Glomerular visceral epithelial cell (primary cell): ENCODE results near the gene CDK10.
A peak's percentile ranks its signal among the peaks of the same experiment; 100 is the strongest.
"Not testable (repeated sequence)": the region's sequence is repeated elsewhere in the genome, so short reads cannot be mapped to it uniquely, and the experiment has no call there.

Source experiments
- DNase-seq: peaks from one replicate; pipeline ENCODE4 v3.0.0-alpha.2; 2016; ENCODE audit errors: extremely low spot score

The CDK10 gene

DNA sequence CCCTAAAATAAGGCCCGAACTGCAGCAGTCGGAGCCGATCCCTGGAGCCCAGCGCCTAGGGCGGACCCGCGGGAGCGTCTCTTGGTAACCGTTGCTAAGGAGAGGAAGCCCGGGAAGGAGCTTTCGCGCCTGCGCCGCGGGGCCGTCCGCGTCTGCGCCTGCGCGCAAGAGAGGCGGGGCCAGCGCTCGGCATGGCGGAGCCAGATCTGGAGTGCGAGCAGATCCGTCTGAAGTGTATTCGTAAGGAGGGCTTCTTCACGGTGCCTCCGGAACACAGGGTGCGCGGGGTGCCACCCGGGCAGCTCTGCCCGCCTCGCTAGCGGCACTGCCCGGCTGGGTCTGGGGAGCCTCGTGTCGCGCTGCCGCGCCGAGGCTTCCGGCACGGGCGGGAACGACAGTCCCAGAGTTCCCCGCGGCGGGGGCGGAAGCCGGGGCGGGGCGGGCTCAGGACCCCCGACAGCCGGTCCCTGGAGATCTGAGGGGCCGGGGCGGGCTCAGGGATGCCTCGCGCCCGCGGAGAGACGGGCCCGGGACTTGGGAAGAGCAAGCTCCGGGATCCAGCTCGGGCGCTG is at the start of gene CDK10:
Gene CDK10 (plus strand): TSS at position 170 of the 572 bp plus-strand sequence. CDS start 22 bp downstream, at position 192.
- DNase-seq = peak; percentile 89

- no peak for DNase-seq
Measured at GRCh38 chr16:89637379-89637778, 49.1 kb upstream of the CDK10 start.

GRCh38 chr16:89638455-89638854 is 48.0 kb upstream of the CDK10 start:
- no peak for DNase-seq

- DNase-seq = no peak
Measured at GRCh38 chr16:89639385-89639784, 47.1 kb upstream of the CDK10 start.

GRCh38 chr16:89641458-89642119 is 44.9 kb upstream of the CDK10 start:
- DNase-seq = no peak

DNA sequence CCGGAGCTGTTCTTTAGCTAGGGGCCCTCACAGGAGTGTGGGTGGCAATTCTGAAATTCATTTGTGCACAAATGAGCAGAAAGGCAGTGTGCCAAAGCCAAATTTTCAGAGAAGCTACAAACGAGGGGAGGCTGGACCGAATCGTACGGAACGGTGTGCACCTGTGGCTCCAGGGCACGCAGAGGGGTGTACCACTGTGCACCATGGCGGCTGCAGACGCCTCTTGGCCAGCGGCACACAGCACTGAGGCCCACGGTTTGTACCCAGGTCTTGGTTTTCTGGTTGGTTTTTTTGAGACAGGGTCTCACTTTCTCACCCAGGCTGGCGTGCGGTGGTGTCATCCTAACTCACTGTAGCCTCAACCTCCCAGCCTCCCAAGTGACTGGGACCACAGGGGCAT is 43.9 kb upstream of the CDK10 start:
- no peak for DNase-seq

DNA sequence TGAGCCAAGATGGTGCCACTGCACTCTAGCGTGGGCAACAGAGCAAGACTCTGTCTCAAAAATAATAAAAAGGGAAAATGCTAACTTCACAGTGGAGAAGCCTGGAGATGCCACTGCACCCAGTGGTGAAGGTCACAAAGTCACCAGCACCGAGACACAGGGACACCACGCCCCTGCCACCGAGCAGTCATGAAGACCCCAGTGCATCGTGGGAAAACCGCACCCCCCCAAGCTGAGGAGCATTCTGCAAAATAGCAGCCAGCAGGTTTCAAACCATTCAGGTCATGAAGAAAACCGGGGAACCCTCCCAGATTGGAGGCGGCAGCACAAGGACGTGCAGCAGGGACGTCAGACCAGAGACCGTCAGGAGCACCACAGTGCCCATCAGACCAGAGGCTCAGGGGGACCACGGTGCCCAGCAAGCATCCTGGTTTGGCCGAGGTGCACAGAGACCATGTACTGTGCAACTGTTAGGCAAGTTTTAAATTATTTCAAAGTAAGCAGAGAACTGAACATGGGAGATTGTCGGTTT is 42.7 kb upstream of the CDK10 start:
- DNase-seq = no peak

DNA sequence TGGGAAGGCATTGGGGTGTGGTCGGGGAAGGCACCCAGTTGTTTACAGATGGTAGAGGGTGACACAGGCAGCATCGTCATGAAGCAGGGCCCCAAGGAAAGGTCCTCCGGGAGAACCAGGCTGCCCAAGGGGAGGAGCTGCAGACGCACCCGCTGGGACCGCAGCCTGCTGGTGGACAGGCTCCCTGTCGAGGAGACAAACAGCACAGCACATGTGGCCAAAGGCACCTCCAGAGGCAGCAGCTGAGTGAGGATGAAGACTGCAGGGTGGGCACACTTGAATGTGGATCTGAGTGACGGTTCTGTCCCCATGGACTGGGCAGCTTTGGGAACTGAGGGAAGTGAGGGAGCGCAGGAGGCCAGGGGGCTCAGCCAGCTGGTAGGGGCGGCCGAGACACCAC is 41.4 kb upstream of the CDK10 start:
- no peak for DNase-seq

DNA sequence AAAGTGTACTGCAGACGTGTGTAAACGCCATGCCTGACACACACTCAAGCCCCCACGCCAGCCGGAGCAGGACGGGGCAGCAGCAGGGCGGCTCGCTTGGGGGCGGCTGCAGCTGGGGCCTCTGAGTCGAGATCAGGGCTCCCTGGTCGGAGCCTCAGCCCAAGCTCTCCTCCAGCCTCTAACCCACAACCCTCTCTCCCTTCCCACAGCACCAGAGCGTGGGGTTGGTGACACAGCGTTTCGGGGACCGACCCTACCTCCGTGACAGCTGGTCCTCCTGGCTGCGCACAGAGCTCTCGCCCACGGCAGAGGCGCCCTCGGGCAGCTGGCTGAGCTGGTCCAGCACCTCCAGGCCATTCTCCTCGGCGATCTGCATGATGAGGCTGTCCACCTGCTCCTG is 40.2 kb upstream of the CDK10 start:
- no peak for DNase-seq

DNA sequence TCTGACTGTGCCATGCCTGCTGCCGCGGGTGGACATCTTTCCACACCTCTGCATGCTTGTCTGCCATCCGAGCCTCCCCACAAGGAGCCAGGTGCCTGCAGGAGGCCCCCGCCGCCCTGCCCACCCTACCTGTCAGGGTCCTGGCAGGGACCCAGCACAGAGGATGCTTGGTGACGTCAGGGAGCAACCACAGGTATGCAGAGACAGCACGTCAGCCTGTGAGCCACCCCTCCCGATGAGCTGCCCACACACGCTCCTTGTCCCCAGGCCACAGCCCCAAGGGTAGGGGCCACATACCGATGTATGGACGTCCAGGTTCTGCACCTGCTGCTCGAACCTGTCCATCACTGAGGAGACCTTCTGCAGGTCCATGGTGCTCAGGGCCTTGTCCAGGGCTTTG is 39.6 kb upstream of the CDK10 start:
- no peak for DNase-seq

- DNase-seq = no peak
Measured at GRCh38 chr16:89651584-89651983, 34.9 kb upstream of the CDK10 start.

DNA sequence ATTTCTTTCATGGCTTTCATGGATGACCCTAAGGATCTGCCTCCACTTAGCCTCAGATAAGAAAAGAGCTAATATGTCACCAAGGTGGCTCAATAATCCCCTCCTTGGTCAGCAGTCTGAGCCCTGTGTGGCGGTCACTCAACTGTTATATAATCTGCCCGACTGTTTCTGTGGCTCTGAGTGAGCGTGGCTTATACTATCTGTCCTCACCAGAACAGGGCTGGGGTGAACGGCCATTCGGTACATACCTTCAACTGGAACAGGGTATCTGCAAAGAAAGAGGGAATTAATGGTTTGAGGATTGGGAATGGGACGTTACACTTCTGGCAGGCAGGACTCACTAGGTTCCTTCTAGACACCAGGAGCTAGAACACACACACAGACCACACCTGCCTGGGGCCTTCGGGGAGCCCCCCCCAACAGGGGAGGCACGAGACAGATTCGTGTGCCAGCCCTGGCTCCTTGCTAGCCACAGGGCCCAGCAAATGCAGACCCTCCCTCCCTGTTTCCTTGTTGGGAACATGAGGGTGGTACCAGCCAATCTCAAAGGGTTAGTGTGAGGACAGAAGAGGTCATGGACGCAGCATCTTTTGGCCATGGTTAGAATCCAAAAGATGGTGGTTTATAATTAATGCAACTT is 32.7 kb upstream of the CDK10 start:
- DNase-seq = no peak

DNA sequence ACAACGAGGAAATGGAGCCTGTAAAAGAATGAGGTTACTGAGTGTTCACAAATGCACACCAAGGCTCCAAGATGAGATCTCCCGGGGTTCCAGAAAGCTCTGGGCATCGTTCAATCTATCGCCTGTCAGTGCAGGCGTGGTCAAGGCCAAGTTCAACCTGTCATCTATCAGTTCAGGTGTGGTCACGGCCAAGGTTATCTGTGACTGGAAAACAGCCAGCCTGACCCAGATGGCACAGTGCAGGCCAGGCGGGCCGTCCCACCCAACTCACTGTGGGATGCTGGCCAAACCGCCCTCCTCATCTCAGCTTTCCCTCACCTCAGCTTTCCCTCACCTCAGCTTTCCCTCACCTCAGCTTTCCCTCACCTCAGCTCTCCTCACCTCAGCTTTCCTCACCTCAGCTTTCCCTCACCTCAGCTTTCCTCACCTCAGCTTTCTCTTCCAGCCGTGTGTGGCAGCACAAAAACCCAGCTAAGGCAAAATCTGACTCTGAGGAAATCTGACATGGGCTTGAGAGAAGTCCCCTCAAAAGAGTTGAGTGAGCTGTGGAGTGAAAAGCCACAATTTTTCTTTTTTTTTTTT is 31.3 kb upstream of the CDK10 start:
- DNase-seq = no peak

- DNase-seq = no peak
Measured at GRCh38 chr16:89656435-89657121, 29.9 kb upstream of the CDK10 start.

GRCh38 chr16:89657442-89658220 is 28.9 kb upstream of the CDK10 start, which contains the start of the genes CHMP1A and SPATA33:
CHMP1A (minus strand) TSS chr16:89657708; CDS start chr16:89657588, 120 bp downstream.
SPATA33 (plus strand) TSS chr16:89657836; CDS start chr16:89657912, 76 bp downstream.
- DNase-seq = peak; percentile 86

DNA sequence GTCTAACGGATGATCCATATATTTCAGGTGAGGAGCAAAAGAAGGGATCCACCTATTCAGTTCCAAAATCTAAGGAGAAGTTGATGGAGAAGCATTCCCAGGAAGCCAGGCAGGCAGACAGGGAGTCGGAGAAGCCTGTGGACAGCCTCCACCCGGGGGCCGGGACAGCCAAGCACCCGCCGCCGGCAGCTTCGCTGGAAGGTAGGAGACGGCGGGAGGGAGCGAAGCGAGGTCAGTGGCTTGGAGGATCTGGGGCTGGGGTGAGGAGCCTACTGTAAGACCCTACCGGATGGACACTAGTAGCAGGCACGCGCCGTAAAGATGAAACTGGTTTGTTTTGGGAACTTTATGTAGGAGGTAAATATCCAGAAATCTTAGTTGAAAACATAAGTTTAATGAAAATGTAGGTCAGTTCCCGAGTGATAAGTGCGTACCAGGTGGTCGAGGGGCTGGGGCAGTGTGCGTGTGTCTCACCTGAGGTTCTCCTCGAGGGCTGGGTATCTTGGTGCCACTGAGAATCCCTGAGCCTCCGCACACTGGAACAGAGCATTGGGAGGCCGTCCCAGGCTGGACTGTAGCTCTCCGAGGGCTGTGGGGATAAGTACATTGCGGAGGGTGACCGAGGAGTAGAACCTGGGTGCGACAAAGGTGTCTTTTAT is 28.1 kb upstream of the CDK10 start:
- peak; percentile 24 for DNase-seq

GRCh38 chr16:89660146-89660545 is 26.3 kb upstream of the CDK10 start:
- no peak for DNase-seq

DNA sequence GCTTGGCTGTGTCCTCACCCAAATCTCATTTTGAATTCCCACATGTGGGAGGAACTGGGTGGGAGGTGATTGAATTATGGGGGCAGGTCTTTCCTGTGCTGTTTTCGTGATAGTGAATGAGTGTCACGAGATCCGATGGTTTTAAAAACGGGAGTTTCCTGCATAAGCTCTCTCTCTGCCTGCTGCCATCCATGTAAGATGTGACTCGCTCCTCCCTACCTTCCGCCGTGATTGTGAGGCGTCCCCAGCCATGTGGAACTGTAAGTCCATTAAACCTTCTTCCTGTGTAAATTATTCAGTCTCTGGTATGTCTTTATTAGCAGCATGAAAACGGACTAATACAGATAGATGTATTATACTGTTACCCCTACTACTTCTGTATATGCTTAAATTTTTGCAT is 25.3 kb upstream of the CDK10 start:
- DNase-seq = no peak

DNA sequence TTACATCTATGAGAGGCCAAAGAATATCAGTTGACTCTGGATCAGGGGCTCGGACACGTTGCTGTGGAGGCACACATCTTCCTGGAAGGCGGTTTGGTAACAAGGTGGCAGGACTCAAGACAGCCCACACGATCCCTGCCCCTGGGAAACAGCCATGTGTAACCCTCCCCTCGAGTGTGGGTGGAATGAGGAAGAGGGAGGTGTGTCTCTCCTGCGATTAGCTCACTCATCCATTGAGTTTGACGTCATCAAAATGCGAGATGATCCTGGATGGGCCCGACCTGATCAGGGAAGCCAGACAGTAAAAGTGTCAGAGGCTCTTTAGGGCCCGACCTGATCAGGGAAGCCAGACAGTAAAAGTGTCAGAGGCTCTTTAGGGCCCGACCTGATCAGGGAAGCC is 22.3 kb upstream of the CDK10 start:
- DNase-seq = not testable (repeated sequence)

GRCh38 chr16:89667000-89667399 is 19.5 kb upstream of the CDK10 start:
- not testable (repeated sequence) for DNase-seq

DNA sequence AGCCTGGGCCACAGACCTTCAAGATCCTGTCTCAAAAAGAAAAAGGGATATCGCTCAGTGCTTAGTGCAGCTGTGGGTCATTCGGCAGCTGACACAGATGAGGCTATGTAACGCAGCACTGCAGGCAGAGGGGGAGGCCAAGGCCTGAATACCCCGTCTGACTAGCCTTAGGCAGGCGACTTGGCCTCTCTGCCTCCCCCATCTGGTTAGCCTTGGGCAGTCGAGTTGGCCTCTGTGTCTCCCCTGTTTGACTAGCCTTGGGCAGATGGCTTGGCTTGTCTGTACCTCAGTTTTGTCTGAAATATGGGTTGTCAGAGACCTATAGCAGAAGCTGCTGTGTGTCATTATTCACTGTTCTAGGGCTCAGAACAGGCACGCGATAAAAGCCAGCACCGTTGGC is 18.9 kb upstream of the CDK10 start:
- DNase-seq = no peak
